MM.1S (cell line): ENCODE measurements around the gene BTN3A1.

Source experiments
- DNase-seq: peaks from one replicate; pipeline ENCODE4 v3.0.0-alpha.2; 2015
- H2AFZ ChIP-seq: fragments of 300-600 bp; sonication (generic); 2 replicates; pipeline ENCODE4 v1.6.0; 2016; ENCODE audit warnings: antibody characterized with exemption, low read length
- H3F3A ChIP-seq: fragments of 300-600 bp; sonication (generic); 2 replicates; pipeline ENCODE4 v1.6.1; 2016; ENCODE audit warnings: mild to moderate bottlenecking, antibody characterized with exemption, low read length, moderate library complexity, mixed read lengths; ENCODE audit not compliant: insufficient read depth
- H3K27ac ChIP-seq: fragments of 300-600 bp; sonication (generic); 2 replicates; pipeline ENCODE4 v1.5.1; 2016; ENCODE audit warnings: mild to moderate bottlenecking, low read length
- H3K27me3 ChIP-seq: fragments of 300-600 bp; sonication (generic); replicated peaks from 2 replicates; pipeline ENCODE4 v1.6.0; 2016; ENCODE audit warnings: low read length; ENCODE audit not compliant: insufficient read depth
- H3K36me3 ChIP-seq: fragments of 300-600 bp; sonication (generic); replicated peaks from 2 replicates; pipeline ENCODE4 v1.6.1; 2016; ENCODE audit warnings: mild to moderate bottlenecking, low read length, mixed read lengths; ENCODE audit not compliant: insufficient read depth
- H3K4me1 ChIP-seq: fragments of 300-600 bp; sonication (generic); 2 replicates; pipeline ENCODE4 v1.6.1; 2016; ENCODE audit warnings: low read length, mixed read lengths
- H3K4me2 ChIP-seq: fragments of 300-600 bp; sonication (generic); 2 replicates; pipeline ENCODE4 v1.6.0; 2016; ENCODE audit warnings: low read depth, low read length
- H3K4me3 ChIP-seq: fragments of 300-600 bp; sonication (generic); 2 replicates; pipeline ENCODE4 v1.5.1; 2016; ENCODE audit warnings: low read length, mixed read lengths
- H3K79me2 ChIP-seq: fragments of 300-600 bp; sonication (generic); 2 replicates; pipeline ENCODE4 v1.6.1; 2016; ENCODE audit warnings: mixed run types, low read length, mixed read lengths
- H3K9ac ChIP-seq: fragments of 300-600 bp; sonication (generic); 2 replicates; pipeline ENCODE4 v1.6.1; 2016; ENCODE audit warnings: low read length, mixed read lengths
- H3K9me2 ChIP-seq: fragments of 300-600 bp; sonication (generic); replicated peaks from 2 replicates; pipeline ENCODE4 v1.6.1; 2016; ENCODE audit warnings: mild to moderate bottlenecking, low read length, mixed read lengths; ENCODE audit not compliant: insufficient read depth
- H3K9me3 ChIP-seq: fragments of 300-600 bp; sonication (generic); replicated peaks from 2 replicates; pipeline ENCODE4 v1.6.1; 2016; ENCODE audit warnings: mild to moderate bottlenecking, low read length, mixed read lengths; ENCODE audit not compliant: insufficient read depth
- H4K20me1 ChIP-seq: fragments of 300-600 bp; sonication (generic); 2 replicates; pipeline ENCODE4 v1.6.1; 2016; ENCODE audit warnings: mild to moderate bottlenecking, low read length, moderate library complexity, mixed read lengths; ENCODE audit not compliant: insufficient read depth
- CTCF ChIP-seq: fragments of 300-600 bp; sonication (generic); IDR thresholded peaks from 2 replicates; pipeline ENCODE4 v1.5.1; 2016; ENCODE audit warnings: antibody characterized with exemption, low read length, mixed read lengths
- EZH2 ChIP-seq: fragments of 300-600 bp; sonication (generic); optimal IDR thresholded peaks from 2 replicates; pipeline ENCODE3; 2017; ENCODE audit warnings: low read depth, mild to moderate bottlenecking, antibody characterized with exemption, low read length, mixed read lengths
- EZH2phosphoT487 ChIP-seq: fragments of 300-600 bp; sonication (generic); IDR thresholded peaks from 2 replicates; pipeline ENCODE4 v1.6.1; 2018; ENCODE audit warnings: antibody characterized with exemption, low read length

BTN3A1 gene

DNA sequence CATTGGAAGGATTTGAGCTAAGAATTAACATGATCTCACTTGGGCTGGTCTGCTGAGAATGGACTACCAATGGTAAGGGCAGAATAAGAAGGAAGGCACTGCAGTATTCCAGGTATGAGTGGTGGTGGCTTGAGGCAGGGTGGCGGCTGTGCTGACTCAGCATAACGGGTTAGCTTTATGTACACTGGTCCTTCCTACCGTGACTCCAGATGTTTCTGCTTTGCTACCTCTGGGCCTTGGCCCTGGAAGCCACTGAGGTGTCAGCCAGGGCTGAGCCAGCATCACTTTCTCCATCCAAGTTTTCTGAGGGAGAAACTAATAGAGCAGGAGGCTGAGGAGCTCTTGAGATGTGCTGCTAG, 25.4 kb downstream of the BTN3A1 start:
- H3K9me3 ChIP-seq, result no peaks in the 10 kb centered on the region
- no peak overlapping the region for H2AFZ ChIP-seq

GRCh38 chr6:26428206-26428605, 26.1 kb downstream of the BTN3A1 start:
- H4K20me1 ChIP-seq, result no peaks in the 10 kb centered on the region
- H3K36me3 ChIP-seq, result no peaks in the 10 kb centered on the region
- H3K4me2 ChIP-seq, result no peak overlapping the region
- H3K9me3 ChIP-seq, result no peaks in the 10 kb centered on the region
- TF ChIP-seq EZH2phosphoT487 (no peak), EZH2 (no peak)
- no peak overlapping the region for H3K27ac ChIP-seq
- no peaks in the 10 kb centered on the region for H3K4me1 ChIP-seq
- H3K9me2 ChIP-seq, result no peaks in the 10 kb centered on the region
- no peak overlapping the region for H3K4me3 ChIP-seq
- H3K9ac ChIP-seq, result no peak overlapping the region
- no peak for DNase-seq
- H3K27me3 ChIP-seq, result no peaks in the 10 kb centered on the region
- H3F3A ChIP-seq, result no peaks in the 10 kb centered on the region
- H2AFZ ChIP-seq, result no peak overlapping the region
- no peaks in the 10 kb centered on the region for H3K79me2 ChIP-seq

More for the DNA sequence above, 25.4 kb downstream of the BTN3A1 start:
- H3K27me3 ChIP-seq, result no peaks in the 10 kb centered on the region
- H3K36me3 ChIP-seq, result no peaks in the 10 kb centered on the region
- no peak overlapping the region for H3K27ac ChIP-seq
- no peaks in the 10 kb centered on the region for H3K9me2 ChIP-seq
- H3K79me2 ChIP-seq, result 0 out of 2 replicates have a peak, but pooled peaks cover 6% of the 10 kb centered on the region
- no peaks in the 10 kb centered on the region for H4K20me1 ChIP-seq
- no peaks in the 10 kb centered on the region for H3K4me1 ChIP-seq
- no peak for DNase-seq
- TF ChIP-seq CTCF, result no peak
- no peak for TF ChIP-seq EZH2
- TF ChIP-seq EZH2phosphoT487, result no peak
- H3K4me3 ChIP-seq, result no peak overlapping the region
- no peaks in the 10 kb centered on the region for H3F3A ChIP-seq
- no peak overlapping the region for H3K9ac ChIP-seq
- H3K4me2 ChIP-seq, result no peak overlapping the region

GRCh38 chr6:26430787-26431186, 28.7 kb downstream of the BTN3A1 start:
- H2AFZ ChIP-seq, result no peak overlapping the region

DNA sequence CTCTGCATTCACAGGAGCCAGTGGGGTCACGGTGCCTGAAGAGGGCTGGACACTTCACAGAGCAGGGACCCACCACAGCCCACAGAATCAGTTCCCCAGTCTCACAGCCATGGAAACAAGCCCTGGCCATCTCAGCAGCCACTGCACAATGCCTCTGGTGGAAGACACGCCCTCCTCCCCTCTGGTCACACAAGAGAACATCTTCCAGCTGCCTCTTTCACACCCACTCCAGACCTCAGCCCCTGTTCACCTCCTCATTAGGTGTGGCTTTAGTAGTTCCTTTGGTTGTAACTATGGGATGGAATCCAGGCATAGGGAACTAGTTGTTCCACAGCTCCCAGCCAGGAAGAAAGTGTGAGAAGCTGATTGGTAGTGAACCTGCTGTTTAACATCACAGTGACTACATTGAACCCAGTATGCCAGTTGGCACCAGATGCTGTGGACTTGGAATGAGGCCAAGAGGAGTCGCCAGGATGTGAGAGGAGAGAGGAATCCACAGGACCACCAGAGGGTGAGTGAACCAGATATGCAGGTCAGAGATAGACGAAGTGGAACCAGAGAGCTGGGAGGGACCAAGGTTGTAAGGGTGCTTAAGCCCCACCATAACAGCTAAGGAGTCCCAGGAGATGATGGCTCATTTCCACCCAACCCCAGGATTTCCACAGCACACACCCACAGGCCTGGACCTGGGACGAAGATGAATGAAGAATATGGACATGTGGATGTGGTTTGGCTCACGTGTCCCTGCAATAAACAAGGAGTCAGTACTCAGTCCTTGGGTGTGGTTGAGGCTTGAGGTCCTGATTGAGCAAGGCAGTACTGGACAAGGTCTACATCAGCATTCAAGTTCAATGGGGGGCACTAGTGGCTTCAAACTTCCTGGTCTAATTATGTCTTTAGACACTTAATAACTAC, 29.4 kb downstream of the BTN3A1 start:
- H3K4me1 ChIP-seq, result no peaks in the 10 kb centered on the region
- no peak overlapping the region for H3K27ac ChIP-seq
- no peaks in the 10 kb centered on the region for H3F3A ChIP-seq
- no peaks in the 10 kb centered on the region for H4K20me1 ChIP-seq
- H3K79me2 ChIP-seq, result no peaks in the 10 kb centered on the region
- no peaks in the 10 kb centered on the region for H3K36me3 ChIP-seq
- H3K9ac ChIP-seq, result no peak overlapping the region
- H3K9me3 ChIP-seq, result no peaks in the 10 kb centered on the region
- no peaks in the 10 kb centered on the region for H3K9me2 ChIP-seq
- H3K27me3 ChIP-seq, result no peaks in the 10 kb centered on the region
- no peak for TF ChIP-seq CTCF
- TF ChIP-seq EZH2phosphoT487, result no peak
- TF ChIP-seq EZH2, result no peak
- no peak for DNase-seq
- no peak overlapping the region for H3K4me3 ChIP-seq
- H3K4me2 ChIP-seq, result no peak overlapping the region
- no peak overlapping the region for H2AFZ ChIP-seq

More at GRCh38 chr6:26430787-26431186, 28.7 kb downstream of the BTN3A1 start:
- no peak overlapping the region for H3K9ac ChIP-seq
- TF ChIP-seq EZH2, result no peak
- no peaks in the 10 kb centered on the region for H3K27me3 ChIP-seq
- no peaks in the 10 kb centered on the region for H3K79me2 ChIP-seq
- H3F3A ChIP-seq, result no peaks in the 10 kb centered on the region
- H3K4me1 ChIP-seq, result no peaks in the 10 kb centered on the region
- H3K9me2 ChIP-seq, result no peaks in the 10 kb centered on the region
- no peak overlapping the region for H3K27ac ChIP-seq
- no peak overlapping the region for H3K4me3 ChIP-seq
- no peaks in the 10 kb centered on the region for H4K20me1 ChIP-seq
- H3K9me3 ChIP-seq, result no peaks in the 10 kb centered on the region
- no peak for DNase-seq
- H3K36me3 ChIP-seq, result no peaks in the 10 kb centered on the region
- no peak overlapping the region for H3K4me2 ChIP-seq
